ENCODE data around the gene NFKBIE.

The NFKBIE gene

DNA sequence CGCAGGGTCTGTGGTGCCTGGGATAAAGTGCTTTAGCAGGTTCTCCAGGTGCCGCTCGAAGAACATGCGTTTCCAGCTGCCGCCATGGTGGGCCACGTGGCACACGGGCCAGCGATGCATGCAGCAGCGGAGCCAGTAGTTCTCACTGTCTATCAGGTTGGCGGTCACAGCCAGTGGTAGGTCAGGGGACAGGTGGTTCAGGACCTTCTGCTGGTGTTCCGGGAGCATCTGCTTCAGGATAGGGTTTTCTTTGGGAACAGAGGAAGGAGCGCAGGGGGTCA, 20.9 kb upstream of the NFKBIE start:
- DNase-seq (ENCODE audit: insufficient read length, low spot score) (no peak), FAIRE-seq (no peak)
- TF ChIP-seq, protein P1, sequence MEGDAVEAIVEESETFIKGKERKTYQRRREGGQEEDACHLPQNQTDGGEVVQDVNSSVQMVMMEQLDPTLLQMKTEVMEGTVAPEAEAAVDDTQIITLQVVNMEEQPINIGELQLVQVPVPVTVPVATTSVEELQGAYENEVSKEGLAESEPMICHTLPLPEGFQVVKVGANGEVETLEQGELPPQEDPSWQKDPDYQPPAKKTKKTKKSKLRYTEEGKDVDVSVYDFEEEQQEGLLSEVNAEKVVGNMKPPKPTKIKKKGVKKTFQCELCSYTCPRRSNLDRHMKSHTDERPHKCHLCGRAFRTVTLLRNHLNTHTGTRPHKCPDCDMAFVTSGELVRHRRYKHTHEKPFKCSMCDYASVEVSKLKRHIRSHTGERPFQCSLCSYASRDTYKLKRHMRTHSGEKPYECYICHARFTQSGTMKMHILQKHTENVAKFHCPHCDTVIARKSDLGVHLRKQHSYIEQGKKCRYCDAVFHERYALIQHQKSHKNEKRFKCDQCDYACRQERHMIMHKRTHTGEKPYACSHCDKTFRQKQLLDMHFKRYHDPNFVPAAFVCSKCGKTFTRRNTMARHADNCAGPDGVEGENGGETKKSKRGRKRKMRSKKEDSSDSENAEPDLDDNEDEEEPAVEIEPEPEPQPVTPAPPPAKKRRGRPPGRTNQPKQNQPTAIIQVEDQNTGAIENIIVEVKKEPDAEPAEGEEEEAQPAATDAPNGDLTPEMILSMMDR (IDR thresholded peaks at IDR 0.05; ENCODE audit: insufficient read depth, missing control alignments), result no peak

DNA sequence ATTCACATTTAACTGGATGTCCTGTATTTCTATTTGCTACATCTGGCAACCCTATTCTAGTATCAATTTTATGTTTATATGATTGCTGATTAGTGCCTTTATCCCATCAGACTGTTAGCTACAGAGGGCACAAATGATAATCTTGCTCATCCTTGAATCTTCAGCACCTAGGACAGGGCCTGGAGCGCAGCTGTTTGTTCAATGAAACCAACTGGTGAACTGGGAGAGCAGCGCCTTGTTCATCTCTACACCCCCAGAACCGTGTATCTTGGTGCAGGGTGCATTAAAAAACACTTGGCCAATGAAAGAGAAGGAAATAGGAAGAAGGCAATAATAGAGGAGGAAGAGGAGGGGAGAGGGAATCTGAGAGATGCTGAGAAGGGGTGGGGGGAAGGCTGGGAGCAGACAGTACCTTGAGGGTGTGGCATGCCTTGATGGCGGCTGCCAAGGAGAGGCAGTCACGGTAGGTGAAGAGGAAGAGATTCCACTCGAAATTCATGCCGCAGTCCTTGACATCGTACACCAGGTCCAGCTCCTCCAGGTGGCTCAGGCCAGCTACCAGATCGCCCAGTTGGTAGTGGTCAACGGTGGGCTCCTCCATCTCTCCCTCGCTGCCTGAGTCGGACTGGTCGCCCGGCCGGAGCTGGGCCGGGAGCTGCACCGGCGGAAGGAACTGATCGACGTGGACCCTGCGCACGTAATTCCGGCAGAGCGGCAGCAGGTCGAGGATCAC, 20.4 kb upstream of the NFKBIE start:
- DNase-seq (ENCODE audit: insufficient read length, low spot score), result no peak
- TF ChIP-seq, protein P1 (IDR thresholded peaks at IDR 0.05; ENCODE audit: insufficient read depth, missing control alignments), result no peak
- FAIRE-seq, result no peak

DNA sequence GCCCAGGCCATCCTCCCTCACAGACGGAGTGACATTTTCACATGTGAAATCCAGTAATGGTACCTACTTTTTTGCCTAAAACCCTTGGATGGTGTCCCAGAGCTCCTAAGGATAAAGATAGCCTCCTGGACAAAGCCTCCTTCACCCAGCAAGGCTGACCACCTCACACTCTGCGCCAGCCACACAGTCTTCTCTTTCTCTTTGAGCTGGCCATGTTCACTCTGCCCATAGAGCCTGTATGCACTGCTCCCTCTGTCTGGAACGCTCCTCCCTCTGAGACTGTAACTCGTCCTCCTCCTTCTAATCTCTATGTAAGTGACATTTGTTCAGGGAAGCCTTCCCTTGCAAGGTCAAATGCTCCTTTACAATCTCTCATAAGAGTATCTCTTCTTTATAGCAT, 19.5 kb upstream of the NFKBIE start:
- TF ChIP-seq, protein P1 (IDR thresholded peaks at IDR 0.05; ENCODE audit: insufficient read depth, missing control alignments), result no peak
- no peak for FAIRE-seq
- DNase-seq (ENCODE audit: insufficient read length, low spot score), result no peak

DNA sequence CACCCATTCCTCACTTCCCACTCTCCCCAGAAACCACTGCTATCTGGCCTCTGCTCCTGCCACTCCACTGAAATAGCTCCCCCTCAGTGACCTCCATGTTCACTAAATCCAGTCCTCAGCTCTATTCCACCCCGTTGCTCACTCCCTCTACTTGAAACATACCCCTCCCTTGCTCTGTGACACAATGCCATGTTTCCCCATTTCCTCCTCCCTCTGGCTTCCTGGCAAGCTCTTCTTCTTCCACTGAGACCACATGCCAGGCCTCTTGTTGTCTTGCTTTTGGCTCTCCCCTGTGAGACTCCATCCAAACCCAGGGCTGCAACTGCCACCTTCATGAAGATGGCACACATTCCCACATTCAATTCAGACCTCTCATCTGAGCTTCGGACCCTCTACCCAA, 18.8 kb upstream of the NFKBIE start:
- FAIRE-seq (no peak), DNase-seq (ENCODE audit: insufficient read length, low spot score) (no peak)
- TF ChIP-seq, protein P1 (IDR thresholded peaks at IDR 0.05; ENCODE audit: insufficient read depth, missing control alignments), result no peak

DNA sequence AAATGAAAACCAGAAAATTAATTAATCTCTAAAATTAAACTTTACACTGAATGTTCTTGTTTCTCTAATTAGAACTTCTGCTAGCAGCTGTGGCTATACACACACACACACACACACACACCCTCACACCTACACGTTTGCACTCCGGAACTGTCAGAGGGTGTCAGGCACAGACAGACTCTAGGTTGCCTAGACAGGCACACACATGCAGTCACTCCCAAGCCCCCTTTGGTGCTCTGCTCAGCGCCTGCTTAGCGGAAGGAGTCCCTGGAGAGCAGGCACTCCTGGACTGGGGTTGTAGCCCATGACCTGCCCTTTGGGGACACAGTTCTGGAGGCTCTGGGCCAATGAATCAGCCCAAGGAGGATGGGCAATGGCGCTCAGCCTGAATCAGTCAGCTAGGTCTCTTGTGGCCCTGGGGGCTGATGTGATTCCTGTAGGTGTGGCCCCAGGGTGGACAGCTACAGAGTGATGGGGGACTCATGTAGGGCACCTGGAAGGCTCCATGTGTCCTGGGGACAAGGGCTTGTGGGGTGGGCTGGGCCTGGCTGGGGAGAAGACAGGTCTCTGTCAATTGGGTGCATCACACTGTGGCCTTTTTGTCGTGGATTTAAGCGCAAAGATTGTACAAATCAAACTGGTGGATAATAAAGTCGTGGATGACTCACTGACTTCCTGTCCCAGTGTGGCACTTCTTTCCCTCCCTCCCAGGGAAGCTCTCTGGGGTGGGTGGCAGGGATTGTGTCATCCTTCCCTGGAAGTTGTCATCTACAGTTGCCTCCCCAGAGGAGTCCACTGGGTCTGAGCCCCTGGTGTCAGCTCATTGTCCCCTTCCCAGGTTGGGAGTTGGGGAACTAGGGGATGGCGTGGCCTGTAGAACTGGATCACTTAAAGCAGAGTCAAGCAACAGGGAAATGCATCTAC, 13.7 kb upstream of the NFKBIE start:
- no peak for DNase-seq (ENCODE audit: insufficient read length, low spot score)
- TF ChIP-seq, protein P1 (IDR thresholded peaks at IDR 0.05; ENCODE audit: insufficient read depth, missing control alignments), result no peak
- FAIRE-seq, result no peak

DNA sequence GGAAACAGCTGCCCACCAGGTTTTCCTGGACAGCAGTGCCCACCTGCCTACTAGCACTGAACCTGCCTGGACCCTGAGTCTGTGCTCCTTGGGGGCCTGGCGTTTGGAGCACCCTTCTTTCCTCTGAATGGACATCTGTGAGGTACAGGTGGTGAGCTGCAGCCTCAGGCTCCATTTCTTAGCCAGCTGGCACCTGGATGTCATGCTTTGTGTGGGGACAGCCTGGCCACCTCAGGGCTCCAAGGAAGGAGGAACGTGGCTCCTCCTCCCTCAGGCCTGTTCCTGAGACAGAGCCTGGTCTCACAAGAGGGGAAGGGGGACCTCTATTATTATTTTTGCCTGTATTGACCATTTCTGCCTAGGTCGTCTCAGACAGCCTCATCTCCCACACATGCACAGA, 13.0 kb upstream of the NFKBIE start:
- DNase-seq (ENCODE audit: insufficient read length, low spot score), result no peak
- FAIRE-seq, result no peak
- TF ChIP-seq, protein P1 (IDR thresholded peaks at IDR 0.05; ENCODE audit: insufficient read depth, missing control alignments), result no peak

DNA sequence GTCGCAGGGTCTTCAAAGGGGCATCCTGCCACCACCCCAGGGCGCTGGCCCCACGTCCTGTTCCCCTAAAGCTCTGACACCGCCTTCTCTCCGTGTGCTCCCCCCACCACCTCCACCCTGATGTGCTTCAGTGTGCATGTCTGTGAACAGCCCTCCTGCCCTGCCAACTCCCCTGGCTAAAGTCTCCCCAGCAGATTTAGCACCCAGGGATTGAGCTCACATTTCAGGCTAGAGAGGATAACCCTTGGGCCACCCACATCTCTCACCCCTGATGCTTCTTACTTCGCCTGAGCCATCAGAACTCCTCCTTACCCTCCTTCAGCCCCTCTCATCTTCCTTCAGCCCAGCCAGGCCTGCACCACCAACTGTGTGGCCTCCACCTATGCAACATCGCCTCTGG, 12.4 kb upstream of the NFKBIE start:
- TF ChIP-seq, protein P1 (IDR thresholded peaks at IDR 0.05; ENCODE audit: insufficient read depth, missing control alignments), result no peak
- DNase-seq (ENCODE audit: insufficient read length, low spot score) (no peak), FAIRE-seq (no peak)
